ENCODE results near the gene NXF1. TPM values are rescaled to one million over a fixed set of nuclear protein-coding genes. Genes with fewer than 3 reads are reported as not detected.
A peak's percentile ranks its signal among the peaks of the same experiment; 100 is the strongest.

Gene NXF1
- total and polyA plus RNA-seq, 10 of the 15 experiments (the other 5 are each of a cell fraction or from before 2014, with no cell fraction given) = 20.7 to 84.9 (median 40.6) TPM

GRCh38 chr11:62841361-62842170 lies 36.3 kb upstream of the NXF1 start:
- Histone ChIP-seq H3K4me2 (ENCODE audit: control insufficient read depth, insufficient read depth) (peak overlapping the region; percentile 89), H3K9ac (ENCODE audit: control insufficient read depth, insufficient read depth, low read length) (peak overlapping the region; percentile 99), H3K27me3 (replicated peaks in 1 of 2; ENCODE audit: control insufficient read depth in 2 of 2, insufficient read depth in 2 of 2, low read length in 1 of 2) (no peaks in the 10 kb centered on the region), H3K27ac (ENCODE audit: control insufficient read depth, insufficient read depth) (peak overlapping the region; percentile 99), H3K36me3 (ENCODE audit: control insufficient read depth in 2 of 2, insufficient read depth in 2 of 2, low read length in 1 of 2) (no peaks in the 10 kb centered on the region), H2AFZ (ENCODE audit: control insufficient read depth, low read depth, low read length) (peak overlapping the region; percentile 90), H3K9me3 (replicated peaks; ENCODE audit: control insufficient read depth, insufficient read depth, low read length) (no peaks in the 10 kb centered on the region), H4K20me1 (ENCODE audit: control insufficient read depth, insufficient read depth) (no peaks in the 10 kb centered on the region), H3K4me1 (ENCODE audit: control insufficient read depth, insufficient read depth, low read length) (peaks cover 7% of the 10 kb centered on the region), H3K79me2 (ENCODE audit: control insufficient read depth, insufficient read depth, low read length) (peaks cover 22% of the 10 kb centered on the region), H3K4me3 (peak overlapping the region; percentile 68; the same call in 1 of the 2 replicates)
- in situ Hi-C loops (cut with MboI) (no loop called here), intact Hi-C loops (cut with micrococcal nuclease; ENCODE audit: unreplicated experiment) (loop anchor here (1.0 to 2.0 kb wide), 4 partner anchors 15 to 161 kb away; partner anchors contain the start of genes SLC3A2 and TTC9C)
- CTCF ChIA-PET = interaction anchor here (0.6 to 3.4 kb wide), 10 partner anchors 9 to 285 kb away, joined by 3 to 28 read pairs (median 4); partner anchors contain the start of gene TMEM179B
- DNase-seq (ENCODE audit: low read depth, low spot score) (peak; percentile 100), ATAC-seq (peak; percentile 83), FAIRE-seq (peak; percentile 100)
- WGBS (ENCODE audit: insufficient coverage, insufficient replicate concordance, low lambda C conversion rate, missing lambda C conversion rate) = under 1% methylated on average over 33 of the region's 33 CpGs
- SMC1A ChIA-PET (ENCODE audit: uncharacterized antibody, unreplicated experiment) = interaction anchor here (1.2 to 3.0 kb wide), 8 partner anchors 10 to 176 kb away, joined by 3 to 36 read pairs (median 6); partner anchors contain the start of genes C11orf98, CSKMT, STX5 and TEX54
- RAD21 ChIA-PET (ENCODE audit: unreplicated experiment) = interaction anchor here (0.9 to 2.9 kb wide), 13 partner anchors 10 to 286 kb away, joined by 3 to 31 read pairs (median 4); partner anchors contain the start of genes HNRNPUL2, POLR2G, STX5 and TMEM179B
- BruUV-seq (replicated peaks) = TSS peak; percentile 98
- POLR2A ChIA-PET = interaction anchor here (0.7 to 3.4 kb wide), 26 partner anchors 9 to 297 kb away, joined by 3 to 92 read pairs (median 5); partner anchors contain the start of genes HNRNPUL2, LBHD1, NXF1 and POLR2G
- TF ChIP-seq PRDM15 (CRISPR knock-in tag; IDR thresholded peaks at IDR 0.05) (peak; percentile 100), GATAD2B (conservative IDR thresholded peaks at IDR 0.05; ENCODE audit: low read depth) (no peak; the same call in none of the 2 replicates), FOS (IDR thresholded peaks at IDR 0.05; ENCODE audit: borderline replicate concordance, extremely low read depth, insufficient read length) (no peak), CUX1 (IDR thresholded peaks at IDR 0.05; ENCODE audit: insufficient replicate concordance, low read depth, low read length) (no peak), SUZ12 (IDR thresholded peaks at IDR 0.05; ENCODE audit: unreplicated experiment) (no peak), TCF12 (IDR thresholded peaks at IDR 0.05; ENCODE audit: low read depth, low read length) (peak; percentile 95), KAT2A (conservative IDR thresholded peaks at IDR 0.05; ENCODE audit: control insufficient read depth, low read depth, low read length) (peak; percentile 69; the same call in 1 of the 2 replicates), NFXL1 (IDR thresholded peaks at IDR 0.05; ENCODE audit: borderline replicate concordance) (no peak), IRF4 (IDR thresholded peaks at IDR 0.05; ENCODE audit: low read depth, low read length) (peak; percentile 91), HDGF (IDR thresholded peaks at IDR 0.05) (no peak), ASH2L (IDR thresholded peaks at IDR 0.05; ENCODE audit: borderline replicate concordance, low read depth) (no peak), HDAC2 (IDR thresholded peaks at IDR 0.05) (no peak), HDAC6 (IDR thresholded peaks at IDR 0.05; ENCODE audit: unreplicated experiment) (peak; percentile 99)
